Measurements from ENCODE around the gene CNR2. TPM values are rescaled to one million over a fixed set of nuclear protein-coding genes. Genes with fewer than 3 reads are reported as not detected.
"Not testable (repeated sequence)": the region's sequence is repeated elsewhere in the genome, so short reads cannot be mapped to it uniquely, and the experiment has no call there.

Gene CNR2
- total RNA-seq, 1 donor from 2014 or later: not detected

- DNase-seq (ENCODE audit: extremely low read depth, low read depth, low spot score): no peak
These were observed 3.3 kb upstream of the CNR2 start for GRCh38 chr1:23916209-23917131.

GRCh38 chr1:23915466-23915865 is 2.3 kb upstream of the CNR2 start:
- DNase-seq (ENCODE audit: extremely low read depth, low read depth, low spot score): no peak

GRCh38 chr1:23914921-23915320 is 1.8 kb upstream of the CNR2 start:
- DNase-seq (ENCODE audit: extremely low read depth, low read depth, low spot score): no peak

- no peak for DNase-seq (ENCODE audit: extremely low read depth, low read depth, low spot score)
These were observed 1.2 kb downstream of the CNR2 start for GRCh38 chr1:23911921-23912320.

- no peak for DNase-seq (ENCODE audit: extremely low read depth, low read depth, low spot score)
These were observed 2.5 kb downstream of the CNR2 start for GRCh38 chr1:23910553-23911246.

- no peak for DNase-seq (ENCODE audit: extremely low read depth, low read depth, low spot score)
These were observed 3.0 kb downstream of the CNR2 start for GRCh38 chr1:23910144-23910543.

- no peak for DNase-seq (ENCODE audit: extremely low read depth, low read depth, low spot score)
These were observed 3.8 kb downstream of the CNR2 start for GRCh38 chr1:23909412-23909811.

GRCh38 chr1:23908453-23909341 is 4.5 kb downstream of the CNR2 start:
- no peak for DNase-seq (ENCODE audit: extremely low read depth, low read depth, low spot score)

GRCh38 chr1:23906731-23907130 is 6.4 kb downstream of the CNR2 start:
- no peak for DNase-seq (ENCODE audit: extremely low read depth, low read depth, low spot score)

- DNase-seq (ENCODE audit: extremely low read depth, low read depth, low spot score): no peak
These were observed 7.6 kb downstream of the CNR2 start for GRCh38 chr1:23905461-23906025.

GRCh38 chr1:23904748-23905357 is 8.3 kb downstream of the CNR2 start:
- DNase-seq (ENCODE audit: extremely low read depth, low read depth, low spot score): no peak

GRCh38 chr1:23903754-23904153 is 9.4 kb downstream of the CNR2 start:
- DNase-seq (ENCODE audit: extremely low read depth, low read depth, low spot score): no peak

GRCh38 chr1:23902321-23903278 is 10.6 kb downstream of the CNR2 start:
- no peak for DNase-seq (ENCODE audit: extremely low read depth, low read depth, low spot score)

GRCh38 chr1:23900017-23900416 is 13.1 kb downstream of the CNR2 start:
- DNase-seq (ENCODE audit: extremely low read depth, low read depth, low spot score): not testable (repeated sequence)

GRCh38 chr1:23899070-23899469 is 14.1 kb downstream of the CNR2 start:
- no peak for DNase-seq (ENCODE audit: extremely low read depth, low read depth, low spot score)

GRCh38 chr1:23897083-23897482 is 16.1 kb downstream of the CNR2 start:
- no peak for DNase-seq (ENCODE audit: extremely low read depth, low read depth, low spot score)

- no peak for DNase-seq (ENCODE audit: extremely low read depth, low read depth, low spot score)
These were observed 16.7 kb downstream of the CNR2 start for GRCh38 chr1:23896491-23896890.

- DNase-seq (ENCODE audit: extremely low read depth, low read depth, low spot score): no peak
These were observed 17.2 kb downstream of the CNR2 start for GRCh38 chr1:23895993-23896392.

GRCh38 chr1:23895082-23895481 is 18.1 kb downstream of the CNR2 start:
- no peak for DNase-seq (ENCODE audit: extremely low read depth, low read depth, low spot score)
